GM12891 (cell line): ENCODE results near the gene SNRNP27.

Source experiments
- POLR2A ChIP-seq: IDR thresholded peaks from 2 replicates; pipeline ENCODE4 v1.6.1; 2011; ENCODE audit warnings: low read depth, low read length, control low read depth
- POLR2AphosphoS5 ChIP-seq: IDR thresholded peaks from 2 replicates; pipeline ENCODE4 v1.6.1; 2011; ENCODE audit warnings: low read depth, low read length, control low read depth
- TAF1 ChIP-seq: IDR thresholded peaks from 2 replicates; pipeline ENCODE4 v1.6.1; 2011; ENCODE audit warnings: low read depth, low read length, control low read depth

- TF ChIP-seq POLR2AphosphoS5 = no peak
- TF ChIP-seq TAF1 = no peak
- TF ChIP-seq POLR2A = no peak
Measured at GRCh38 chr2:69917852-69918251, 24.1 kb downstream of the SNRNP27 start.
